Vagina (tissue), 2 donors: ENCODE measurements around the gene FAM53A.

Experiments used
- CTCF ChIP-seq, 3 experiments: fragments of 450-650 bp in 2 of 3; fragments of 200-600 bp in 1 of 3; sonication (generic) in 1 of 3; IDR thresholded peaks; one replicate each; pipeline ENCODE4 v1.5.1; 2017 to 2019; ENCODE audit warnings: antibody characterized with exemption in 3 of 3, mild to moderate bottlenecking in 2 of 3, moderate library complexity in 2 of 3
- POLR2A ChIP-seq, 2 donors: fragments of 450-650 bp; IDR thresholded peaks; one replicate each; pipeline ENCODE4 v1.6.1; 2017; ENCODE audit warnings: antibody characterized with exemption in 2 of 2, mild to moderate bottlenecking in 2 of 2, moderate library complexity in 2 of 2
- POLR2AphosphoS5 ChIP-seq, 2 donors: sonication (generic); formaldehyde crosslinking; IDR thresholded peaks; one replicate each; pipeline ENCODE4 v1.9.0; 2017; ENCODE audit warnings: antibody characterized with exemption in 2 of 2, mild to moderate bottlenecking in 2 of 2, low read depth in 1 of 2; ENCODE audit not compliant: insufficient read depth in 1 of 2

- TF ChIP-seq CTCF (IDR thresholded peaks at IDR 0.05) = no peak
- no peak for TF ChIP-seq POLR2A (IDR thresholded peaks at IDR 0.05)
- TF ChIP-seq POLR2AphosphoS5 (IDR thresholded peaks at IDR 0.05; ENCODE audit: insufficient read depth in 1 of 2, low read depth in 1 of 2) = no peak
Measured at GRCh38 chr4:1660948-1661677, 23.0 kb downstream of the FAM53A start.
